Measurements from ENCODE around the gene RXRA.

- no peak for TF ChIP-seq POLR2A (IDR thresholded peaks at IDR 0.05; ENCODE audit: low read length)
- TF ChIP-seq GATA1 (IDR thresholded peaks at IDR 0.05; ENCODE audit: low read depth, low read length), result no peak
These were observed 80.3 kb downstream of the RXRA start for GRCh38 chr9:134406366-134407120.
